Lower lobe of right lung (tissue), 2 donors: ENCODE data around the gene KRT1. TPM values are rescaled to one million over a fixed set of nuclear protein-coding genes. Genes with fewer than 3 reads are reported as not detected.

Experiments
- ATAC-seq, 2 donors: fragments of 200-7000 bp; cut with Tn5 transposase; one replicate each; pipeline ENCODE4 v1.9.1; 2020 to 2022; ENCODE audit warnings: mild to moderate bottlenecking in 2 of 2, moderate library complexity in 2 of 2
- DNase-seq: peaks from one replicate; pipeline ENCODE4 v3.0.0-alpha.2; 2020
- H3K27ac ChIP-seq: fragments of 200-600 bp; one replicate; pipeline ENCODE4 v1.8.0; 2022
- H3K27me3 ChIP-seq: fragments of 200-600 bp; one replicate; pipeline ENCODE4 v1.8.0; 2022; ENCODE audit warnings: low read depth
- H3K36me3 ChIP-seq: fragments of 200-600 bp; one replicate; pipeline ENCODE4 v1.8.0; 2022; ENCODE audit warnings: mild to moderate bottlenecking
- H3K4me1 ChIP-seq: fragments of 200-600 bp; one replicate; pipeline ENCODE4 v1.8.0; 2022
- H3K4me3 ChIP-seq: fragments of 200-600 bp; one replicate; pipeline ENCODE4 v1.8.0; 2022; ENCODE audit warnings: mild to moderate bottlenecking
- H3K9me3 ChIP-seq: fragments of 200-600 bp; one replicate; pipeline ENCODE4 v1.8.0; 2022
- intact Hi-C: fragments of 100-400 bp; cut with DNase I; formaldehyde crosslinking; loops from one replicate; pipeline ENCODE4 v1.11.0; 2022
- total RNA-seq: library from RNA; stranded (reverse); fragmentation: NEBNext Ultra II Directional; extraction: Animal tissue kit (Norgen Biotek cat#: 25700); gene quantifications from one replicate; pipeline ENCODE4 v1.2.1, GENCODE V29; 2021
- TF ChIP-seq, protein P1 (sequence below): fragments of 200-600 bp; IDR thresholded peaks from one replicate; pipeline ENCODE4 v1.8.0; 2022; ENCODE audit warnings: antibody characterized with exemption, mild to moderate bottlenecking
- donor health status: DM: no; HTN: yes; CAD: no; lungs with severe emphysema.

The KRT1 gene
- total RNA-seq, 1 donor from 2014 or later = 1.3 TPM

DNA sequence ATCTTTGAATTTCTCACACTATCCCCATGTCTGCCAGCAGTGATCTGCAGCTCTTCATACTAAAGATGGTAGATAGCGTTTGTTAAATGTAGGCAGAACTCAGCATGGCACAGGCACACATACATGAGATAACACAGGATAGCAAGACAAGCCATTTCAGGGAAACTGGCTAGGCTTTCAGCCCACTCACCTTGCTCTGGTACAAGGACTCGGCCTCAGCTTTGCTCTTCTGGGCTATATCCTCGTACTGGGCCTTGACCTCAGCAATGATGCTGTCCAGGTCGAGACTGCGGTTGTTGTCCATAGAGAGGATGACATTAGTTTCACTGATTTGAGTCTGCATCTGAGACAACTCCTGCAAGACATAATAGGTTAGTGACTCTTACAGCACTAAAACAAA is 3.1 kb downstream of the KRT1 start:
- Histone ChIP-seq H3K4me1 (no peaks in the 10 kb centered on the region), H3K36me3 (no peaks in the 10 kb centered on the region), H3K27me3 (peaks cover 9% of the 10 kb centered on the region), H3K9me3 (no peaks in the 10 kb centered on the region), H3K4me3 (no peak overlapping the region), H3K27ac (no peak overlapping the region)
- ATAC-seq (no peak), DNase-seq (no peak)
- intact Hi-C loops = no loop called here
- TF ChIP-seq, protein P1, sequence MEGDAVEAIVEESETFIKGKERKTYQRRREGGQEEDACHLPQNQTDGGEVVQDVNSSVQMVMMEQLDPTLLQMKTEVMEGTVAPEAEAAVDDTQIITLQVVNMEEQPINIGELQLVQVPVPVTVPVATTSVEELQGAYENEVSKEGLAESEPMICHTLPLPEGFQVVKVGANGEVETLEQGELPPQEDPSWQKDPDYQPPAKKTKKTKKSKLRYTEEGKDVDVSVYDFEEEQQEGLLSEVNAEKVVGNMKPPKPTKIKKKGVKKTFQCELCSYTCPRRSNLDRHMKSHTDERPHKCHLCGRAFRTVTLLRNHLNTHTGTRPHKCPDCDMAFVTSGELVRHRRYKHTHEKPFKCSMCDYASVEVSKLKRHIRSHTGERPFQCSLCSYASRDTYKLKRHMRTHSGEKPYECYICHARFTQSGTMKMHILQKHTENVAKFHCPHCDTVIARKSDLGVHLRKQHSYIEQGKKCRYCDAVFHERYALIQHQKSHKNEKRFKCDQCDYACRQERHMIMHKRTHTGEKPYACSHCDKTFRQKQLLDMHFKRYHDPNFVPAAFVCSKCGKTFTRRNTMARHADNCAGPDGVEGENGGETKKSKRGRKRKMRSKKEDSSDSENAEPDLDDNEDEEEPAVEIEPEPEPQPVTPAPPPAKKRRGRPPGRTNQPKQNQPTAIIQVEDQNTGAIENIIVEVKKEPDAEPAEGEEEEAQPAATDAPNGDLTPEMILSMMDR = no peak

- DNase-seq (no peak), ATAC-seq (no peak)
- no peak overlapping the region for H3K4me3 ChIP-seq
- H3K27me3 ChIP-seq = peaks cover 9% of the 10 kb centered on the region
- TF ChIP-seq, protein P1 = no peak
- intact Hi-C loops = no loop called here
- H3K4me1 ChIP-seq = no peaks in the 10 kb centered on the region
- H3K36me3 ChIP-seq = no peaks in the 10 kb centered on the region
- H3K27ac ChIP-seq = no peak overlapping the region
- H3K9me3 ChIP-seq = no peaks in the 10 kb centered on the region
Measured at GRCh38 chr12:52676163-52676562, 4.0 kb downstream of the KRT1 start.

GRCh38 chr12:52675301-52675701 is 4.9 kb downstream of the KRT1 start:
- TF ChIP-seq, protein P1 = no peak
- no peaks in the 10 kb centered on the region for H3K36me3 ChIP-seq
- DNase-seq = no peak
- no peak for ATAC-seq
- intact Hi-C loops = no loop called here
- no peaks in the 10 kb centered on the region for H3K9me3 ChIP-seq
- no peak overlapping the region for H3K4me3 ChIP-seq
- no peaks in the 10 kb centered on the region for H3K4me1 ChIP-seq
- no peak overlapping the region for H3K27ac ChIP-seq
- peaks cover 9% of the 10 kb centered on the region for H3K27me3 ChIP-seq

DNA sequence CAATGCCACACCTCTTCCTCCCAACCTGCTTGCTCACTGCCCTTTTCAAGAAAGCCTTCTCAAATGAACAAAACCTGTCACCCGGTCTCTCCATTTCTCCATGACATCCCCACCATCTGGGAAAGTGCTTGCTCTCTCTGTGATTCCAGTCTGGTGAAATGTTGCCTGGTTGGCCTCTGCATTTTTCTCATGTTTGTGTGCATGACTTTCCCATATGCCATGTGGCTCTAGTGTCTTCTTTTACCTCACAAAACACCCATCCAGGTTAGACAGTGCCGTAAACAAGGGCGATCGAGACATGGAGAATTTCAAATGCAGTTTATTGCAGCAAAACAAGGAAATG is 5.8 kb downstream of the KRT1 start:
- Histone ChIP-seq H3K9me3 (no peaks in the 10 kb centered on the region), H3K4me3 (no peak overlapping the region), H3K27me3 (peaks cover 6% of the 10 kb centered on the region), H3K36me3 (no peaks in the 10 kb centered on the region), H3K27ac (no peak overlapping the region), H3K4me1 (no peaks in the 10 kb centered on the region)
- intact Hi-C loops = no loop called here
- ATAC-seq (no peak), DNase-seq (no peak)
- TF ChIP-seq, protein P1 = no peak

DNA sequence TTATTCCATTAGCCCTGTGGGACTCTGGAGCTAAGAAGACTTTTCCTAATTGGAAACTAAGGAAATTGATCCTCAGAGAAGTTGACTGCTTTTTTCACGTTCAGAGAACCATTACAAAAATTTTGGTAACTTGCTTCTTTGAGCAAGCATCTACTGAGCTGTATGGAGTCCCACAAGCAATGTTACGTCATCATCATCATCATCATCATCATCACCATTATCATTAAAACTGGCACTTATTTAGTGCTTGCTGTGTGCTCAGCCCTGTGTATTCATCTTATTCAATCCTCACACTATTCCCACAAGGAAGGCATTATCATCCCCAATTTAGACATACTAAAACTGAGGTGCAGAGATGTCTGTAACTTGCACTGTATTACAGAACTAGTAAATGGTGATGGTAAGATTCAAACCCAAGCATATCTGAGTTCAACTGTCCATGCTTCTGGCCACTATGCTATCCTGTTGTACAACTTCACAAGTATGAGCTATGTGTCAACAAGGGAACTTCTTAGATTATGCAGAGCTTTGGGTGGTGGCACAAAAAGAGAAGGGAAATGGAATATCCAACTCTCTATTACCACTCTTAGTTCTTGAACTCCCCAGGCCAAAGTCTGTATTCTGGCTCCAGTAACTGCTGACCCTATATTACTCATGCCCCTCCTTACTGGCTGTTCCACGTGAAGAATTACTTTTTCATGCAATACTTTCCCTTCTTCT is 6.3 kb downstream of the KRT1 start:
- Histone ChIP-seq H3K4me1 (no peaks in the 10 kb centered on the region), H3K27ac (no peak overlapping the region), H3K9me3 (no peaks in the 10 kb centered on the region), H3K27me3 (peaks cover 6% of the 10 kb centered on the region), H3K36me3 (no peaks in the 10 kb centered on the region), H3K4me3 (no peak overlapping the region)
- no peak for DNase-seq
- ATAC-seq = no peak
- intact Hi-C loops = no loop called here
- TF ChIP-seq, protein P1 = no peak
